Calu3 (cell line): ENCODE measurements around the gene DAO. TPM values are rescaled to one million over a fixed set of nuclear protein-coding genes. Genes with fewer than 3 reads are reported as not detected.

Experiments used
- BruUV-seq: library from RNA; stranded (reverse); fragments of 400-500 nt; replicated peaks from 2 replicates; lab custom pipeline; 2021; lab: Mats Ljungman, UMichigan
- CTCF ChIA-PET: fragments of 300-600 bp; sonication (Branson Sonifier 250); formaldehyde crosslinking; loops from one replicate; lab custom pipeline; 2022; ENCODE audit warnings: antibody characterized with exemption; lab: Charles Lee
- DNase-seq: peaks from one replicate; pipeline ENCODE4 v3.0.0; 2022
- H3K27ac Mint-ChIP-seq: one replicate; pipeline ENCODE4 v1.8.0; 2022; ENCODE audit warnings: mixed read lengths; ENCODE audit not compliant: unreplicated experiment
- H3K27me3 Mint-ChIP-seq: one replicate; pipeline ENCODE4 v1.8.0; 2022; ENCODE audit warnings: mixed read lengths; ENCODE audit not compliant: unreplicated experiment
- H3K36me3 Mint-ChIP-seq: one replicate; pipeline ENCODE4 v1.8.0; 2022; ENCODE audit warnings: mild to moderate bottlenecking, moderate library complexity, mixed read lengths; ENCODE audit not compliant: insufficient read depth, unreplicated experiment
- H3K4me1 Mint-ChIP-seq: one replicate; pipeline ENCODE4 v1.8.0; 2022; ENCODE audit warnings: mild to moderate bottlenecking, low read depth, mixed read lengths; ENCODE audit not compliant: unreplicated experiment
- H3K4me3 Mint-ChIP-seq: one replicate; pipeline ENCODE4 v1.8.0; 2022; ENCODE audit warnings: mild to moderate bottlenecking, low read depth, moderate library complexity, mixed read lengths; ENCODE audit not compliant: unreplicated experiment
- H3K9me3 Mint-ChIP-seq: one replicate; pipeline ENCODE4 v1.8.0; 2022; ENCODE audit warnings: low read depth, mixed read lengths; ENCODE audit not compliant: unreplicated experiment
- intact Hi-C: fragments of 100-400 bp; cut with micrococcal nuclease; formaldehyde crosslinking; loops from one replicate; pipeline ENCODE4 v1.10.0; 2022; ENCODE audit not compliant: unreplicated experiment
- total RNA-seq: library from RNA; stranded (reverse); gene quantifications from 2 replicates; pipeline ENCODE4 v1.2.3, GENCODE V29; 2022
- TF ChIP-seq, protein P1 (sequence below): fragments of 200-600 bp; IDR thresholded peaks from one replicate; pipeline ENCODE4 v1.8.0; 2022; ENCODE audit warnings: antibody characterized with exemption; ENCODE audit not compliant: unreplicated experiment

DAO gene
- total RNA-seq, 1 experiment from 2014 or later: not detected

DNA sequence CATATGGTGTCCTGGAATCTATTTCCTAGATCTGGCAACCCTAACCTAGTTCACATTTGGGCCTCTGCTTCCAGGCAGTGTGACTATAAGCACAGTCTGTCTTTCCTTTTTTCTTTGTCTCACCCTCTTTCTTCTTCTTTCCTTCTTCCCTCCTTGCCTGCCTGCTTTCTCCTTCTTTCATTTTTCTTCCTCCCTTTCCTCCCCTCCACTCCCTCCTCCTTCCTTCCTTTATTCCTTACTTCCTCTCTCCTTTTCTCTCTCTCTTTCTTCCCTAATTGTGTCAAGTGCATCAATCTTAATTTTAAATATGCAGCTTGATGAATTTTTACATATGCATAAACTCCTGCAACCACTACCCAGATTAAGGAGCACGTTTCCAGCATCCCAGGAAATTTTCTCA lies 4.6 kb upstream of the DAO start:
- Mint-ChIP-seq H3K9me3 (no peaks in the 10 kb centered on the region), H3K27ac (no peak overlapping the region), H3K36me3 (no peaks in the 10 kb centered on the region), H3K4me1 (peaks cover 8% of the 10 kb centered on the region), H3K27me3 (no peaks in the 10 kb centered on the region), H3K4me3 (no peak overlapping the region)
- TF ChIP-seq, protein P1, sequence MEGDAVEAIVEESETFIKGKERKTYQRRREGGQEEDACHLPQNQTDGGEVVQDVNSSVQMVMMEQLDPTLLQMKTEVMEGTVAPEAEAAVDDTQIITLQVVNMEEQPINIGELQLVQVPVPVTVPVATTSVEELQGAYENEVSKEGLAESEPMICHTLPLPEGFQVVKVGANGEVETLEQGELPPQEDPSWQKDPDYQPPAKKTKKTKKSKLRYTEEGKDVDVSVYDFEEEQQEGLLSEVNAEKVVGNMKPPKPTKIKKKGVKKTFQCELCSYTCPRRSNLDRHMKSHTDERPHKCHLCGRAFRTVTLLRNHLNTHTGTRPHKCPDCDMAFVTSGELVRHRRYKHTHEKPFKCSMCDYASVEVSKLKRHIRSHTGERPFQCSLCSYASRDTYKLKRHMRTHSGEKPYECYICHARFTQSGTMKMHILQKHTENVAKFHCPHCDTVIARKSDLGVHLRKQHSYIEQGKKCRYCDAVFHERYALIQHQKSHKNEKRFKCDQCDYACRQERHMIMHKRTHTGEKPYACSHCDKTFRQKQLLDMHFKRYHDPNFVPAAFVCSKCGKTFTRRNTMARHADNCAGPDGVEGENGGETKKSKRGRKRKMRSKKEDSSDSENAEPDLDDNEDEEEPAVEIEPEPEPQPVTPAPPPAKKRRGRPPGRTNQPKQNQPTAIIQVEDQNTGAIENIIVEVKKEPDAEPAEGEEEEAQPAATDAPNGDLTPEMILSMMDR: no peak
- no TSS peak for BruUV-seq
- DNase-seq: no peak
- intact Hi-C loops: no loop called here
- CTCF ChIA-PET: no interaction called here

DNA sequence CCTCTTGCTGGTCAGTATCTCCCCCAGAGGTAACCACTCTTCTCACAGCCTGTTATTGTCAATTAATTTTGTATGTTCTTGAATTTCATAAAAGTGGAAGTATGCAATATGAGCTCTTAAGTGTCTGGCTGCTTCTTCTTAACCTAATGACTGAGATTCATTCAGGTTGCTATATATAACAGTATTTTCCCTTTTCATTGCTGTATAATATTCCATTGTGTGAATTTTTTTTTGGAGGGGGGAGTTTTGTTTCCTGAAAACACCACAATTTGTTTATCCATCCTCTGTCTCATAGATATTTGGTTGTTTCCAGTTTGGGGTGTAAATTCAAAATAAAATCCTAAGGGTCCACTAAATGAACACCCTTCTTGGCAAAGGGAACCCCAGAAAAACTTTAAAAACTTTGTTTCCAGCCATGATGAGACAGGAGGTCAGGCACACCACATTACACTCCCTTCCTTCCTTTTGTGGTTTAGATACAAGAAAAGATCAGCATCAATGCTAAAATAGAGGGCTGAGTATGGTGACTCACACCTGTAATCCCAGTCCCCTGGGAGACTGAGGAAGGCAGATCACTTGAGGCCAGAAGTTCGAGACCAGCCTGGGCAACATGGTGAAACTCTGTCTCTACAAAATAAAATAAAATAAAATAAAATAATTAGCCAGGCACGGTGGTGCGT lies 4.1 kb upstream of the DAO start:
- H3K27me3 Mint-ChIP-seq: no peaks in the 10 kb centered on the region

DNA sequence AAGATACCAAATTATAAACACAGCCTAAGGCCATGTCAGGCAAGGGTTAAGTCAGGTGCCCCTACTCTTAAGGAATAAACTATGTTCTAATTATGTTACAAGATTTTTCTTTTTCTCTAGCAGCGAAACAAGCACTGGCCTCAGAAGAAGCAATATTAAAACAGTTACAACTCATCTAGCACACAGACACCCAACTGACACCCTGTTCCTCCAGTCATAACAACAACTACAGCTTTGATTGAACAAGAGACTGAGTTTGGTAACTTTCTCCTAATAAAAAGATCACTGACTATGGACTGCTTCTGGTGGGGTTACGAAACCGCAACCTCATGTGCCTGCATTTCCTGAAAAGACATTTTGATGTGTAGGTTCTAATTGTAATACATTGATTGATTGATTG lies 3.3 kb upstream of the DAO start:
- CTCF ChIA-PET: no interaction called here
- BruUV-seq: no TSS peak
- intact Hi-C loops: no loop called here
- no peaks in the 10 kb centered on the region for H3K36me3 Mint-ChIP-seq
- no peaks in the 10 kb centered on the region for H3K9me3 Mint-ChIP-seq
- H3K4me3 Mint-ChIP-seq: no peak overlapping the region
- no peak overlapping the region for H3K27ac Mint-ChIP-seq
- DNase-seq: no peak
- TF ChIP-seq, protein P1: no peak
- H3K27me3 Mint-ChIP-seq: no peaks in the 10 kb centered on the region
- H3K4me1 Mint-ChIP-seq: peaks cover 3% of the 10 kb centered on the region

More for the DNA sequence above, 4.1 kb upstream of the DAO start:
- peaks cover 8% of the 10 kb centered on the region for H3K4me1 Mint-ChIP-seq
- no peak for DNase-seq
- intact Hi-C loops: no loop called here
- H3K36me3 Mint-ChIP-seq: no peaks in the 10 kb centered on the region
- TF ChIP-seq, protein P1: no peak
- no peak overlapping the region for H3K4me3 Mint-ChIP-seq
- no TSS peak for BruUV-seq
- CTCF ChIA-PET: no interaction called here
- no peak overlapping the region for H3K27ac Mint-ChIP-seq
- H3K9me3 Mint-ChIP-seq: no peaks in the 10 kb centered on the region

DNA sequence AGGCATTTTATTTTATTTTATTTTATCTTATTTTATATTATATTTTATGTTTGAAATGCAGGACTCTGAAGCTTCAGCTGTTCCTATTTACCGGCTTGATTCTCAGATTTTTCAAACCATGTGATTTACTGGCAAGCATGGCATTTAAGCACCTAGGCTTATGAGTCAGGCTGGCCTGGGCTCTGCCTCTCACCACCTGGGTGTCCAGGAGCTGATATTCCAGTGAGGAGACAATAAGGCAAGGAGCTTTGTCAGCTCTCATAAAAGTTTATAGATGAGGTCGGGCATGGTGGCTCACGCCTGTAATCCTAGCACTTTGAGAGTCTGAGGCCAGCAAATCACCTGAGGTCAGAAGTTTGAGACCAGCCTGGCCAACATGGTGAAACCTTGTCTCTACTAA lies 2.1 kb downstream of the DAO start:
- Mint-ChIP-seq H3K27ac (no peak overlapping the region), H3K4me1 (no peaks in the 10 kb centered on the region), H3K4me3 (no peak overlapping the region), H3K9me3 (no peaks in the 10 kb centered on the region), H3K36me3 (no peaks in the 10 kb centered on the region), H3K27me3 (no peaks in the 10 kb centered on the region)
- DNase-seq: no peak
- intact Hi-C loops: loop anchor here (5.0 kb wide), 1 partner anchor 55 kb away; no protein-coding TSS in a partner anchor
- CTCF ChIA-PET: no interaction called here
- TF ChIP-seq, protein P1: no peak
- BruUV-seq: no TSS peak
